ENCODE measurements around the gene INPP4A.
A peak's percentile ranks its signal among the peaks of the same experiment; 100 is the strongest.

INPP4A gene

DNA sequence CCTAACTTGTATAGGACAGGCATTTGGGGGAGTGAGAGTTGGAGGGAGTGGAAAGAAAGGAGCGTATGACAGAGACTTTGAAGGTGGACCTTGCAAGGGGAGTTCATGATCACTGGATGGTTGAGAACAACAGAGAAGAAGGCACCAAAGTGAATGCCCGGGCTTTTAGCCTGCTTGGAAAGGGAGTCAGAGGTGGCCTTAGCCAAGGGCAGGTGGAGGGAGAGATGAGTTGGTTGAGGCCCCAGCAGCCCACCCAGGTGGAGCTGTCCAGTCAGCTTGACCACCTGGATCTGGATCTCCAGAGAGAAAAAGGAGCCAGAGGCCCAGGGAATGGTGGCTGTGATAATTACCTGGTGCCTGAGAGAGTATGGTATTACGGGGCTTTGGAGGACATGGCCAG is 90.1 kb downstream of the INPP4A start:
- Mint-ChIP-seq H3K27ac (no peak overlapping the region), H3K4me3 (no peak overlapping the region), H3K27me3 (no peaks in the 10 kb centered on the region), H3K36me3 (ENCODE audit: low read depth) (peaks cover 38% of the 10 kb centered on the region), H3K9me3 (no peaks in the 10 kb centered on the region), H3K4me1 (ENCODE audit: low read depth) (no peaks in the 10 kb centered on the region)

DNA sequence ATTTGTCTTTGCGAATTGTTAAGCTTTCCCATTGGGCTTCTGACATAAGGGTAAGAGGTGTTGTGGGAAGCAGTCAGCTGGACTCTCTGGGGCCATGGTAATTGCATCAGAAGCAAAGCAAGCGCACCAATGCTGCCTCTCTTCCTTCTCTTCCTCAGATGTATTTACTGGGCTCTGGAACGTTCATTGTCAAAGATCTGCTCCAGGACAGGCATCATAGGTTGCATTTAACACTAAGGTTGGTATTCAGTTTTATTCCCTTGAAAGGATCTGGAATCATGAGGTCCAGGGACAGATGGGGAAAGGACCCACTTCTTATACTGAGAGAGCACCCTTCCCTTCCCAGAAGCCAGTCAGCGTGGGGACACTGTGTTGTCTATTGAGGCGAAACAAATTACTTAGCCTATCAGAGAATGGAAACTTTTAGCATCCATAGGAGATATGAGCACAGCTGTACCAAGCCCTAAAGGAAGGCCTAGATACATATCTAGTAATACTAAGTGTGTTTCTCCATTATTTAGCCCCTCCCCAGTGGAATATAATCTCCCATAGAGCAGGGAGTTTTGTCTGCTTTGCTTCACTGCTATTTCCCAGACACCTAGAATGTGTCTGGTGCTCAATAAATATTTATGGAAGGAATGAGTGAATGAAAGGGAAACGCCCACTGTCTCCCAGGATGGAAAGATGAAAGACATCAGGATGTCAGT is 91.5 kb downstream of the INPP4A start:
- Mint-ChIP-seq H3K4me1 (ENCODE audit: low read depth) (no peaks in the 10 kb centered on the region), H3K27me3 (no peaks in the 10 kb centered on the region), H3K4me3 (no peak overlapping the region), H3K9me3 (no peaks in the 10 kb centered on the region), H3K27ac (no peak overlapping the region), H3K36me3 (ENCODE audit: low read depth) (peaks cover 38% of the 10 kb centered on the region)

DNA sequence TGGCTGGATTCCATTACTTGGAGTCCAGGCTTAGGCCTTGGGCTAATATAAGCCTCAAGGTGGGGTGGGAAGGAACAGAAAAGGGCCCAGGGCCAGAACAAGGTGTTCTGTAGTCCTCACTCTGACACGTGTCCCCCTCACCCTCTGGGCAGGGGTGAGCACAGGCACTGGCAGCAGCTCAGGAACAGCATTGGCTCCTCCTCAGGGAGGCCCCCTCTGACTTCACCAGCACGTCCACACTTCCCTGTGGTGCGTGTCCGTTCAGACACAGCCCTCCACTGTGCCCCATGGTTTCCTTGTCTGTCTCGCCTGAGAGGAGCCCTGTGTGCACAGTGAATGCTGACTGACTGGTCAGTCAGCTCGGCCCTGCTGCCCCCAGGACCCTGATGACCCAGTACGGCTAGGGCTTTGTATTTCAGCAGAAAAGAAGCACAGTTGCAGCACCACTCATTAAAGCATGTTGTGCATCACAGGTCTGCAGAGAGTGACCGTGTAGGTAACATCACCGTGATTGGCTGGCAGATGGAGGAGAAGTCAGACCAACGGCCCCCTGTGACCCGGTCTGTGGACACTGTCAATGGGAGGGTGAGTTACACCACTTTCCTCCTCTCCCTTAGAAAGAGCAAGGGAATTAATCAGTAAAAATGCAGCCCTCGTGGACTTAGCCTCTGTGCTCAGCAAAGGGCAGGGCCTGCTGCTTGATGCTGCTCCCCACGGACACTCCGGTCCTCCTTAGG is 92.9 kb downstream of the INPP4A start:
- Mint-ChIP-seq H3K36me3 (ENCODE audit: low read depth) (peaks cover 38% of the 10 kb centered on the region), H3K9me3 (no peaks in the 10 kb centered on the region), H3K4me1 (ENCODE audit: low read depth) (peaks cover 10% of the 10 kb centered on the region), H3K27ac (no peak overlapping the region), H3K27me3 (no peaks in the 10 kb centered on the region), H3K4me3 (no peak overlapping the region)

DNA sequence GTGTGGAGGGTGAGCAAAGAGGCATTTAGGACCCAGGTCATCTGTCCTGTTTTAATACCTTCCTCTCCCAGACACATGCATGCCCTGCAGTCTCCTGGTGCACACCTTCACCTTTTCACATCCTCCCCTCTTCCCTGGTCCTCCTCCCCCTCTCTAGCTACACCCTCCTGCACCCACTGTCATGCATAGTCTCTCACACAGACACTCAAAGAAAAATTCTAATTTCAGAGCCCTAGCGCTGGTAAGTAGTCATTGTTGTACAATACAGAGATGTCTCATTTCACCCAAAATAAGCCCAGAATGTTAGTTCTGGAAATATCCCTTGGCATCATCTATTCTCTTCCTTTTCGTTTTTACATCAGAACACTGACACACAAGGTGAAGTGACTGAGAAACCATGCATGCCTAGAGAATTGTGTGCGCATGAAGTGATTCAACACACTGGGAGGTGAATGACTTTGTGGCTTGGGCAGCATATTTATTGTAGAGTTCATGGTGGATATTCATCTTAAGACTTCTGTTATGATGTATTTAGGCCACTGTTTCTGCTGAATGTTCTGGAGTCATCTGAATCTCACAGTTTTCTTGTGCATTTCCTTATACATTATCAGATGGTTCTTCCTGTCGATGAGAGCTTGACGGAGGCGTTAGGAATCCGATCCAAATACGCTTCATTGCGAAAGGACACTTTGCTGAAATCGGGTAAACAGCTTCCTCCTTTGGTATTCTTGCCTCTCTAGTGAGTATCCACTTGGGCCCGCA is 93.8 kb downstream of the INPP4A start:
- peaks cover 34% of the 10 kb centered on the region for H3K36me3 Mint-ChIP-seq (ENCODE audit: low read depth)
- no peak overlapping the region for H3K27ac Mint-ChIP-seq
- H3K4me3 Mint-ChIP-seq, result no peak overlapping the region
- H3K9me3 Mint-ChIP-seq, result no peaks in the 10 kb centered on the region
- no peaks in the 10 kb centered on the region for H3K27me3 Mint-ChIP-seq
- peaks cover 11% of the 10 kb centered on the region for H3K4me1 Mint-ChIP-seq (ENCODE audit: low read depth)

DNA sequence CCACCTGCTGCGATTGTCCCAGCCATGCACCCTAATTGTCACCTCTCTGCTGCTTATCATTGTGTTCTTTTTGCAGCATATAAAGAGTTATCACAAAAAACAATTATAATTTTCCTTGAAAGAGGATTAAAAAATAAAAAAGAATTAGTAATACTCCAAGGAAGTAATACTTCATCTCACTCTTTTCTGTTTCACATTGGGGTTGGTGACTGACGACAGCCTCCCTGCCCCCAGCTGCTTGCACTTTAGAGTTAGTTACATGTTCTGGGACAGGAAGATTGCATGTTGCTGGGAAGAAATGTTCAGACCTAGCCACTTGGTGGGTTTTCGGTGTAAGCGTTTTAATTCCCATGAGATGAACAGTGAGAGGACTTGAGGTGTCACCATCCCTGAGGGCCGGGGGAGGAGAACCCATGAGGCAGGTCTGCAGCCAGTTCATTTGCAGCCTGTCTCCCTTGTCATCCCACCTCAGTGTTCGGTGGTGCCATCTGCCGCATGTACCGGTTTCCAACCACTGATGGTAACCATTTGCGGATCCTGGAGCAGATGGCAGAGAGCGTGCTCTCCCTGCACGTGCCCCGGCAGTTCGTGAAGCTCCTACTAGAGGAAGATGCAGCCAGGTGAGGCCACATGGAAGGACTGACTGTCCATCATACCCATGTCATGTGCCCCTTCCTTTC is 94.5 kb downstream of the INPP4A start:
- Mint-ChIP-seq H3K27me3 (no peaks in the 10 kb centered on the region), H3K4me1 (ENCODE audit: low read depth) (peaks cover 11% of the 10 kb centered on the region), H3K27ac (no peak overlapping the region), H3K36me3 (ENCODE audit: low read depth) (peaks cover 36% of the 10 kb centered on the region), H3K9me3 (no peaks in the 10 kb centered on the region), H3K4me3 (no peak overlapping the region)

DNA sequence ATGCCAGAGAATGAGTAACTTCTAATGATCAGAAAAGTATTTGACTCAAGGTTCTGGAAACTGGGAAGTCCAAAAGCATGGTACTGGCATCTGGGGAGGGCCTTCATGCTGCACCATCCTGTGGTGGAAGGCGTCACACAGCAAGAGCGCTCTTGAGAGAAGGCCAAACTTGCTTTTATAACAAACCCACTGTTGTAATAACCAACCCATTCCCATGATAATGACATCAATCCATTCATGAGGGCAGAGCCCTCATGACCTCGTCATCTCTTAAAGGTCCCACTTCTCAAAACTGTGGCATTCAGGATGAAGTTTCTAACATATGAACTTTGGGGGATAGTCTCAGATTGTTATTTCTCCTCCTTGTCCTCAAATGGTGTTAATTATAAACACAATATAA is 95.9 kb downstream of the INPP4A start:
- H3K4me3 Mint-ChIP-seq, result no peak overlapping the region
- peaks cover 11% of the 10 kb centered on the region for H3K4me1 Mint-ChIP-seq (ENCODE audit: low read depth)
- H3K27ac Mint-ChIP-seq, result no peak overlapping the region
- peaks cover 41% of the 10 kb centered on the region for H3K36me3 Mint-ChIP-seq (ENCODE audit: low read depth)
- H3K9me3 Mint-ChIP-seq, result no peaks in the 10 kb centered on the region
- no peaks in the 10 kb centered on the region for H3K27me3 Mint-ChIP-seq

DNA sequence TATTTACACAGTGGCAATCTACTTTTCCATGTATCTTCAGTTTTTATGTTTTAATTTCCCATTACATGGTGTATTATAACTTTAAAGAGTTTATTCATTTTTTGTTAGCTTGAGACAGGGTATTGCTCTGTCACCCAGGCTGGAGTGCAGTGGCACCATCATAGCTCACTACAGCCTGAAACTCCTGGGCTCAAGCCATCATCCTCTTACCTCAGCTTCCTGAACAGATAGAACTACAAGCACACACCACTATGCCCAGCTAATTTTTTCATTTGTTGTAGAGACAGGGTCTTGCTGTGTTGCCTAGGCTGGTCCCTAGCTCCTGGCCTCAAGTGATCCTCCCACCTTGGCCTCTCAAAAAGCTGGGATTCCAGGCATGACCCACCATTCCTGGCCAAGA is 96.8 kb downstream of the INPP4A start:
- Mint-ChIP-seq H3K9me3 (no peaks in the 10 kb centered on the region), H3K27me3 (no peaks in the 10 kb centered on the region), H3K27ac (no peak overlapping the region), H3K4me1 (ENCODE audit: low read depth) (peaks cover 11% of the 10 kb centered on the region), H3K4me3 (no peak overlapping the region), H3K36me3 (ENCODE audit: low read depth) (peaks cover 37% of the 10 kb centered on the region)

DNA sequence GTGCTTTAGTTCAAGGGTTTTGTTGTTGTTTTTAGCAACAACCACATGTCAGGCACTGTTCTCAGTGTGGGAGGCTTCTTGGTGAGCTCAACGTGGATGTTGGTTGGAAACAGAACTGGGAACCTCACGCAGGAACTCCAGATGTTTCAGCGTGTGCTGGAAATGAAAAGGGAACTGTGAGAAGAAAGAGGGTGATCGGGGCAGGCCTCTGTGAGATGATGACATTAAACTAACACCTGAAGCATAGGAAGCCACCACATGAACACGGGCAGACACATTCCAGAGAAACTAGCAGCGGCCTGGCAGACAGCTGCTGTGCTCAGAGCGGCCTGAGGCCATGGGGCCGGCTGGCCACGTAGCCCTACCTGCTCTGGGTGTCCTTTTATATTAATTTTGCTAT is 97.2 kb downstream of the INPP4A start:
- Mint-ChIP-seq H3K4me1 (ENCODE audit: low read depth) (peaks cover 13% of the 10 kb centered on the region), H3K4me3 (no peak overlapping the region), H3K36me3 (ENCODE audit: low read depth) (peaks cover 37% of the 10 kb centered on the region), H3K27ac (no peak overlapping the region), H3K27me3 (no peaks in the 10 kb centered on the region), H3K9me3 (no peaks in the 10 kb centered on the region)

DNA sequence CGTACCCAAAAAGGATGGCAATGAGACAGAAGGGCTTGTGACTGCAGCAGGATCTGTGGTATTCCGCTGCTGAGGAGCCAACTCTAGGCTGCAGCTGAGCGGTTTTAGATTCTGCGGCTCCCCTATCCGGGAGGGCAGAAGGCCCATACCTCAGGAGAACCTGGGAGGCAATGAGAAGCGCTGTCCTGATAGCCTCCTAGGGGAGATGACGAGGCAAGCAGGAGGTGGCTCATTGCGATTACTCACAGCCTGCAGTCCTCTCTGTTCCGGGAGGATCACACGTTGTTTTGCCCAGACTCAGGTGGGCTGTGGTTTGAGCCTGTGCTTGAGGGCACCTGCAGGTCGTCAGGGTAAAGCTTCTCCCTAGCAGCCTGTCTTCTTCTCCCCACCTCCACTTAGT is 98.6 kb downstream of the INPP4A start:
- peaks cover 44% of the 10 kb centered on the region for H3K36me3 Mint-ChIP-seq (ENCODE audit: low read depth)
- H3K27ac Mint-ChIP-seq, result no peak overlapping the region
- H3K9me3 Mint-ChIP-seq, result no peaks in the 10 kb centered on the region

DNA sequence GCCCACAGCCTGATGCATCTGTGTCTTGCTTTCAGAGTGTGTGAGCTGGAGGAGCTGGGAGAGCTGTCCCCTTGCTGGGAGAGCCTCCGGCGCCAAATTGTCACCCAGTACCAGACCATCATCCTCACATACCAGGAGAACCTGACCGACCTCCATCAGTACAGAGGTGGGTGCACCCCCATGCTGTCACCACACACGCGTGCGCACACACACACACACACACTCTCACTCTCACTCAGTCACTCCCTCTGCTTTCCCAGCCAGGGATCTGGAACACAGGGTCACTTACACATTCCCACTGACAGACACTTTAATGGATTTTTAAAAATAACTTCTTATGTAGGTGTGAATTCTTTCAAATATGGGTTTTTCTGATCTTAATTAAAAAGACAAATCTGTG is 99.2 kb downstream of the INPP4A start:
- H3K27ac Mint-ChIP-seq, result no peak overlapping the region
- H3K4me1 Mint-ChIP-seq (ENCODE audit: low read depth), result peaks cover 30% of the 10 kb centered on the region
- H3K4me3 Mint-ChIP-seq, result no peak overlapping the region
- H3K27me3 Mint-ChIP-seq, result no peaks in the 10 kb centered on the region
- H3K9me3 Mint-ChIP-seq, result no peaks in the 10 kb centered on the region
- H3K36me3 Mint-ChIP-seq (ENCODE audit: low read depth), result peaks cover 38% of the 10 kb centered on the region

More for the DNA sequence above, 98.6 kb downstream of the INPP4A start:
- Mint-ChIP-seq H3K27me3 (no peaks in the 10 kb centered on the region), H3K4me1 (ENCODE audit: low read depth) (peaks cover 26% of the 10 kb centered on the region), H3K4me3 (no peak overlapping the region)

DNA sequence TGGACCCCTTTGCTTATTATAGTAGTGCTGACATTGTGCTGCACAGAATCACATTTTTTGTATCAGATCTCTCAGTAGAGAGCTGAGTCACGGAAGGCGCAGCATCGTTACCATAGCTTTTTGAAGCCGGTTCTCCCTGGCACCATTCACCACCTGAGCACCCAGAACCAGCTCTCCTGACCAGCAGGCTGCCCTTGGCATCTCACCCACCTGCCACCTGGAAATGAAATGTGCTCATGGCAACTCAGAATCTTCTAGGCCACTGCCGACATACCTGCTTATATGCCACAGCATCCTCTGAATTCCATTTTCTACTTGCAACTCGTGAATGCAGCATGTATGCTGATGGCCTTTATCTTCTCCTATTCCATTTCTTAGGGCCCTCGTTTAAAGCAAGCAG is 100.9 kb downstream of the INPP4A start:
- Mint-ChIP-seq H3K9me3 (no peaks in the 10 kb centered on the region), H3K4me3 (no peak overlapping the region), H3K27me3 (no peaks in the 10 kb centered on the region), H3K36me3 (ENCODE audit: low read depth) (peaks cover 40% of the 10 kb centered on the region), H3K27ac (no peak overlapping the region), H3K4me1 (ENCODE audit: low read depth) (peaks cover 47% of the 10 kb centered on the region)

DNA sequence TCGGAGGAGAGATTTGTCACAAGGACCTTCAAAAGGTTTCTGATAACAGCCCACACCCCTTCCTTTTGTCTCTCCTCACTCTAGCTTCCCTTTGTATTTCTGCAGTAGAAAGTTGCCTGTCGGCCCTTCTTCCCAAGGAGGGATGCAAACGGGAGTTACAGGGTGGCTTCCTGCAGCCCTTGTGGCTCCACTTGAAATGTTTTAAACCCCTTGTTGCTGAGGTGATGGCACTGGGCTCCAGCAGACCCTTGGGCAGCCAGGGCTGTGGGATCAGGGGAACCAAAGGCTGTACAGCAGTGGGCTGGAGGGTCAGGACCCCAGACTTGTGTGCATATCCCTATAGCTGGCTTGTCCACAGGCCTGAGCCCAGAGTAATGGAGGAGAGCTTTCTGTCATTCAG is 101.5 kb downstream of the INPP4A start:
- H3K4me1 Mint-ChIP-seq (ENCODE audit: low read depth), result peaks cover 53% of the 10 kb centered on the region
- no peaks in the 10 kb centered on the region for H3K9me3 Mint-ChIP-seq
- H3K36me3 Mint-ChIP-seq (ENCODE audit: low read depth), result peaks cover 44% of the 10 kb centered on the region
- no peak overlapping the region for H3K27ac Mint-ChIP-seq
- H3K27me3 Mint-ChIP-seq, result no peaks in the 10 kb centered on the region
- no peak overlapping the region for H3K4me3 Mint-ChIP-seq

DNA sequence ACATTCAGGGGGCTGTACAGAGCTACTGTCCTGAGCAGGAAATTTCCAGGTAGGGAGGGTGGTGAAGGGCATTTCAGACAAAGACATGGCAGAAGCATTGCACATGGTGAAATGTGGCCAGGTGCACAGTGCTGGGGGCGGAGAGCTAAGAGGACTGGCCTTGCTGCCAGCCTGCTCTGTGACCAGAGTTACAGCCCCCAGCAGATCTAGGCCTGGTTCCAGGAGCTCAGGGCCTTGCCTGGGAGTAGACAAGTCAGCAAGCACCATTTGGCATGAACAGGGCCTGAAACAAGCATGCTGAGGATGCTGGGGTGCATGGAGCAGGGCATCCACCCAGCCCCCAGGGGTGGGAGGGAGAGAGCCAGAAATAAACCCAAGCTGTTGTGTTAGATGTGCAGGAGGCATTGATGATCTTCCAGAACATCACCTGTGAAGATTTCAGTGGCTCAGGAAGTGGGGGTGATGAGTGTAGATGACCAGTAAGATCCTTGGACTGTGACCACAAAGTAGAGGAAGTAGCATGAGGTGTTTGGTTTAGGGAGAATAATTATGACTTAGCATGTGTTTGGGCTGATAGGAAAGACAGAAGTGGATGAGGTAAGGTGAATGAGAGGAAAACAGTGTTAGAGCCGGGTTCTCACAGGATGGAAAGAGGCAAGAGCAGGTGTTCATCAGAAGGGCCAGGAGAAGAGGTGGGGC is 102.6 kb downstream of the INPP4A start:
- Mint-ChIP-seq H3K4me3 (no peak overlapping the region), H3K4me1 (ENCODE audit: low read depth) (peaks cover 56% of the 10 kb centered on the region)

More for the DNA sequence above, 102.6 kb downstream of the INPP4A start:
- Mint-ChIP-seq H3K27me3 (no peaks in the 10 kb centered on the region), H3K27ac (peak overlapping the region; percentile 1), H3K9me3 (no peaks in the 10 kb centered on the region), H3K36me3 (ENCODE audit: low read depth) (peaks cover 53% of the 10 kb centered on the region)
